KOPT-K1 (cell line): ENCODE measurements around the gene MYLK4.

Experiments used
- H3K27ac ChIP-seq: fragments of 200-600 bp; sonication (generic); 2 replicates; pipeline ENCODE4 v1.5.1; 2016; ENCODE audit warnings: antibody characterized with exemption, mild to moderate bottlenecking, low read depth, low read length; ENCODE audit not compliant: poor library complexity, severe bottlenecking
- H3K36me3 ChIP-seq: fragments of 200-600 bp; sonication (generic); 2 replicates; pipeline ENCODE4 v1.5.1; 2017; ENCODE audit warnings: antibody characterized with exemption, mild to moderate bottlenecking, low read length, moderate library complexity; ENCODE audit not compliant: insufficient read depth
- H3K9me3 ChIP-seq: fragments of 200-600 bp; sonication (generic); 2 replicates; pipeline ENCODE4 v1.5.1; 2017; ENCODE audit warnings: antibody characterized with exemption, low read length, mild to moderate bottlenecking; ENCODE audit not compliant: insufficient read depth, poor library complexity, severe bottlenecking

MYLK4 gene

GRCh38 chr6:2619651-2620050 is 131.1 kb downstream of the MYLK4 start:
- H3K36me3 ChIP-seq: no peaks in the 10 kb centered on the region
- no peak overlapping the region for H3K27ac ChIP-seq
- H3K9me3 ChIP-seq: no peaks in the 10 kb centered on the region

GRCh38 chr6:2617729-2618128 is 133.0 kb downstream of the MYLK4 start:
- H3K9me3 ChIP-seq: no peaks in the 10 kb centered on the region
- no peak overlapping the region for H3K27ac ChIP-seq
- H3K36me3 ChIP-seq: no peaks in the 10 kb centered on the region

- H3K27ac ChIP-seq: no peak overlapping the region
- no peaks in the 10 kb centered on the region for H3K36me3 ChIP-seq
- H3K9me3 ChIP-seq: no peaks in the 10 kb centered on the region
These were observed 133.9 kb downstream of the MYLK4 start for GRCh38 chr6:2616811-2617210.

- no peak overlapping the region for H3K27ac ChIP-seq
These were observed 135.5 kb downstream of the MYLK4 start for GRCh38 chr6:2615251-2615650.

GRCh38 chr6:2614846-2615245 is 135.9 kb downstream of the MYLK4 start:
- H3K27ac ChIP-seq: no peak overlapping the region
- no peaks in the 10 kb centered on the region for H3K36me3 ChIP-seq
- H3K9me3 ChIP-seq: no peaks in the 10 kb centered on the region

More at GRCh38 chr6:2615251-2615650, 135.5 kb downstream of the MYLK4 start:
- Histone ChIP-seq H3K9me3 (no peaks in the 10 kb centered on the region), H3K36me3 (no peaks in the 10 kb centered on the region)

GRCh38 chr6:2614155-2614554 is 136.6 kb downstream of the MYLK4 start:
- H3K36me3 ChIP-seq: no peaks in the 10 kb centered on the region
- no peak overlapping the region for H3K27ac ChIP-seq
- no peaks in the 10 kb centered on the region for H3K9me3 ChIP-seq
